IPS-18c (cell line): Measurements from ENCODE around the gene CLDN15.

Experiments used
- H3K4me3 ChIP-seq: 2 replicates; pipeline ENCODE4 v1.7.0; 2013; ENCODE audit warnings: low read depth, mild to moderate bottlenecking, low read length, moderate library complexity; ENCODE audit not compliant: insufficient read depth
- H3K9me3 ChIP-seq: one replicate; pipeline ENCODE4 v1.6.1; 2013; ENCODE audit warnings: mild to moderate bottlenecking, low read length, moderate library complexity; ENCODE audit not compliant: control insufficient read depth, insufficient read depth

The CLDN15 gene

DNA sequence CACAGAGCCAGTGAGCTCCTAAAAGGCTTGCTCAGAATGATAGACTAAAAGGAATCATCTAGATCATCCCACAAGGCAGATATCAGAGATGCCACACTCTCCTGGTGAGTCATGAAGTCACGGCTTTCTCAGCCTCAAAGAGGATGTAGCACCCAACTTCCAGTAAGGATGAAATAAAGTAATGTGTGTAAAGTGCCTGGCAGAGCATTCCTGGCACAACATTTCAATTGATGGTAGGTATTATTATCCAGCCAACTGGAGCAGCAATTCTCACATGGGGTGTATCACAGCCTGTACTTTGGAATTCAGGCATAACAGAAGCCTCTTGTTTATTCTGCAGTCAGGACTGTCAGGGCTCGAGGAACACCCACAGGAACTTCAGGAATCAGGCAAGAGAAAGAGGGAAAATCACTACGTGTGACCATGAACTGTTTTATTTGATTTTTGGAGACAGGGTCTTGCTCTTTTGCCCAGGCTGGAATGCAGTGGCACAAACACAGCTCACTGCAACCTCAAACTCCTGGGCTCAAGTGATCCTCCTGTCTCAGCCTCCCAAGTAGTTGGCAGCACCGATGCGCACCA, 52.3 kb downstream of the CLDN15 start:
- H3K4me3 ChIP-seq, result no peak overlapping the region
- H3K9me3 ChIP-seq, result no peaks in the 10 kb centered on the region
